Mesendoderm (in vitro differentiated cells): ENCODE results near the gene HNRNPUL2.

Source experiments
- DNase-seq: peaks from one replicate; pipeline ENCODE4 v3.0.0; 2013
- H2AK5ac ChIP-seq: 2 replicates; pipeline ENCODE4 v1.6.1; 2013; ENCODE audit warnings: low read length, inconsistent platforms
- H2BK120ac ChIP-seq: 2 replicates; pipeline ENCODE4 v1.6.1; 2013; ENCODE audit warnings: low read depth, mild to moderate bottlenecking, low read length, moderate library complexity, mixed read lengths
- H2BK15ac ChIP-seq: replicated peaks from 2 replicates; pipeline ENCODE4 v1.6.1; 2013; ENCODE audit warnings: low read depth, mild to moderate bottlenecking, moderate library complexity
- H2BK5ac ChIP-seq: 2 replicates; pipeline ENCODE4 v1.6.1; 2013; ENCODE audit warnings: low read length, inconsistent platforms
- H3K18ac ChIP-seq: 2 replicates; pipeline ENCODE4 v1.6.1; 2013; ENCODE audit warnings: mild to moderate bottlenecking, low read length, mixed read lengths
- H3K23ac ChIP-seq: one replicate; pipeline ENCODE4 v1.6.1; 2013; ENCODE audit warnings: low read length
- H3K27ac ChIP-seq: 2 replicates; pipeline ENCODE4 v1.5.1; 2013; ENCODE audit warnings: low read depth, mild to moderate bottlenecking, inconsistent platforms, low read length, moderate library complexity
- H3K27me3 ChIP-seq: 2 replicates; pipeline ENCODE4 v1.6.1; 2013; ENCODE audit warnings: low read length, control low read depth, mild to moderate bottlenecking, inconsistent platforms; ENCODE audit not compliant: insufficient read depth, poor library complexity
- H3K36me3 ChIP-seq: 2 replicates; pipeline ENCODE4 v1.6.1; 2013; ENCODE audit warnings: low read length, inconsistent platforms; ENCODE audit not compliant: control insufficient read depth, insufficient read depth
- H3K4ac ChIP-seq: one replicate; pipeline ENCODE4 v1.6.1; 2013; ENCODE audit warnings: low read depth, mild to moderate bottlenecking, low read length, moderate library complexity
- H3K4me1 ChIP-seq: 2 replicates; pipeline ENCODE4 v1.6.1; 2013; ENCODE audit warnings: low read depth, low read length, inconsistent platforms; ENCODE audit not compliant: control insufficient read depth
- H3K4me2 ChIP-seq: 2 replicates; pipeline ENCODE4 v1.6.1; 2013; ENCODE audit warnings: low read length
- H3K4me3 ChIP-seq: 2 replicates; pipeline ENCODE4 v1.5.1; 2013; ENCODE audit warnings: mild to moderate bottlenecking, low read length
- H3K56ac ChIP-seq: one replicate; pipeline ENCODE4 v1.6.1; 2013; ENCODE audit warnings: low read length
- H3K79me1 ChIP-seq: 2 replicates; pipeline ENCODE4 v1.6.1; 2013; ENCODE audit warnings: low read length, inconsistent platforms
- H3K79me2 ChIP-seq: 2 replicates; pipeline ENCODE4 v1.6.1; 2013; ENCODE audit warnings: mild to moderate bottlenecking, low read length; ENCODE audit not compliant: control insufficient read depth, insufficient read depth
- H3K9ac ChIP-seq: 2 replicates; pipeline ENCODE4 v1.6.1; 2013; ENCODE audit warnings: low read length, inconsistent platforms
- H4K5ac ChIP-seq: one replicate; pipeline ENCODE4 v1.6.1; 2013; ENCODE audit warnings: low read length
- H4K8ac ChIP-seq: one replicate; pipeline ENCODE4 v1.6.1; 2013; ENCODE audit warnings: low read depth, mild to moderate bottlenecking, control low read depth, low read length, moderate library complexity
- WGBS: extraction: QIAGEN DNeasy Blood & Tissue Kit; methylation state at CpG from one replicate; pipeline ENCODE4 v1.1.7; 2013; ENCODE audit warnings: low lambda C conversion rate, missing lambda C conversion rate; ENCODE audit not compliant: insufficient coverage; ENCODE audit errors: extremely low coverage; 5-methylcytosine and 5-hydroxymethylcytosine counted together

Gene HNRNPUL2

GRCh38 chr11:62728171-62728988, 1.1 kb upstream of the HNRNPUL2 start, which contains the start of gene TTC9C:
TTC9C (plus strand) TSS chr11:62728486; CDS start chr11:62728849, 363 bp downstream.
- peaks cover 5% of the 10 kb centered on the region for H3K79me1 ChIP-seq
- DNase-seq = peak; percentile 91
- H3K4me3 ChIP-seq = peak within 1 kb of the TSS; percentile 81
- peaks cover 3% of the 10 kb centered on the region for H3K4me1 ChIP-seq
- H3K27me3 ChIP-seq = no peaks in the 10 kb centered on the region
- peak within 1 kb of the TSS; percentile 77 for H2AK5ac ChIP-seq
- H4K8ac ChIP-seq = peak within 1 kb of the TSS; percentile 17
- peaks cover 6% of the 10 kb centered on the region for H3K36me3 ChIP-seq
- H3K23ac ChIP-seq = peak within 1 kb of the TSS; percentile 97
- H3K56ac ChIP-seq = peak within 1 kb of the TSS; percentile 100
- H3K9ac ChIP-seq = peak within 1 kb of the TSS; percentile 94
- peak within 1 kb of the TSS; percentile 99 for H3K4ac ChIP-seq
- peak within 1 kb of the TSS; percentile 95 for H4K5ac ChIP-seq
- WGBS = no CpG with 5 or more reads among the region's 29 CpGs
- H3K18ac ChIP-seq = peak within 1 kb of the TSS; percentile 98
- H2BK120ac ChIP-seq = peak within 1 kb of the TSS; percentile 52
- no peak within 1 kb of the TSS for H2BK15ac ChIP-seq
- peak within 1 kb of the TSS; percentile 100 for H3K4me2 ChIP-seq
- H3K79me2 ChIP-seq = peaks cover 51% of the 10 kb centered on the region
- H3K27ac ChIP-seq = peak within 1 kb of the TSS; percentile 94
- H2BK5ac ChIP-seq = peak within 1 kb of the TSS; percentile 97

GRCh38 chr11:62727872-62728170, 564 bp upstream of the HNRNPUL2 start:
- Histone ChIP-seq H3K79me2 (peaks cover 51% of the 10 kb centered on the region), H3K27ac (peak overlapping the region; percentile 94), H4K5ac (peak overlapping the region; percentile 95), H3K79me1 (peaks cover 5% of the 10 kb centered on the region), H3K4me1 (peaks cover 3% of the 10 kb centered on the region), H2BK120ac (no peak overlapping the region), H3K4me3 (peak overlapping the region; percentile 81), H2AK5ac (no peak overlapping the region), H3K9ac (peak overlapping the region; percentile 94), H3K36me3 (peaks cover 7% of the 10 kb centered on the region), H3K27me3 (no peaks in the 10 kb centered on the region), H3K4me2 (peak overlapping the region; percentile 100), H3K4ac (peak overlapping the region; percentile 99), H2BK5ac (peak overlapping the region; percentile 97), H4K8ac (peak overlapping the region; percentile 17), H3K56ac (peak overlapping the region; percentile 100), H3K18ac (peak overlapping the region; percentile 98), H3K23ac (peak overlapping the region; percentile 97), H2BK15ac (no peak overlapping the region)
- peak; percentile 99 for DNase-seq
- no CpG with 5 or more reads among the region's 20 CpGs for WGBS

DNA sequence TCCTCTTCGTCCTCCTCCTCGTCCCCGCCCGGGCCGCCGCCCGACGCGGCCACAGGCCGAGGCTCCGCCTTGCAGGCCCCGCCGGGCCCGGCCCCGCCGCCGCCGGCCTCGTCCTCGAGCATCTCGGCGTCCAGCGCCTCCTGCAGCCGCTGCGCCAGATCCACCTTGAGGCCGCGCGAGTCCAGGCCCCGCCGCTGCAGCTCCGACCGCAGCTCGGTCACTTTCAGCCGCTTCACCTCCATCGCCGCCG, 417 bp downstream of the HNRNPUL2 start:
- H3K9ac ChIP-seq = peak overlapping the region; percentile 94
- no peak overlapping the region for H4K8ac ChIP-seq
- H3K4ac ChIP-seq = peak overlapping the region; percentile 97
- no peak overlapping the region for H2BK5ac ChIP-seq
- H2BK15ac ChIP-seq = no peak overlapping the region
- peak overlapping the region; percentile 77 for H3K18ac ChIP-seq
- peak overlapping the region; percentile 94 for H3K4me2 ChIP-seq
- no peak overlapping the region for H2AK5ac ChIP-seq
- H3K4me1 ChIP-seq = peaks cover 3% of the 10 kb centered on the region
- peaks cover 57% of the 10 kb centered on the region for H3K79me2 ChIP-seq
- peaks cover 14% of the 10 kb centered on the region for H3K79me1 ChIP-seq
- no peaks in the 10 kb centered on the region for H3K27me3 ChIP-seq
- H3K56ac ChIP-seq = peak overlapping the region; percentile 100
- H3K4me3 ChIP-seq = peak overlapping the region; percentile 58
- no peak overlapping the region for H4K5ac ChIP-seq
- peaks cover 17% of the 10 kb centered on the region for H3K36me3 ChIP-seq
- H3K27ac ChIP-seq = peak overlapping the region; percentile 93
- no peak for DNase-seq
- H2BK120ac ChIP-seq = no peak overlapping the region
- H3K23ac ChIP-seq = peak overlapping the region; percentile 98
- no CpG with 5 or more reads among the region's 37 CpGs for WGBS

DNA sequence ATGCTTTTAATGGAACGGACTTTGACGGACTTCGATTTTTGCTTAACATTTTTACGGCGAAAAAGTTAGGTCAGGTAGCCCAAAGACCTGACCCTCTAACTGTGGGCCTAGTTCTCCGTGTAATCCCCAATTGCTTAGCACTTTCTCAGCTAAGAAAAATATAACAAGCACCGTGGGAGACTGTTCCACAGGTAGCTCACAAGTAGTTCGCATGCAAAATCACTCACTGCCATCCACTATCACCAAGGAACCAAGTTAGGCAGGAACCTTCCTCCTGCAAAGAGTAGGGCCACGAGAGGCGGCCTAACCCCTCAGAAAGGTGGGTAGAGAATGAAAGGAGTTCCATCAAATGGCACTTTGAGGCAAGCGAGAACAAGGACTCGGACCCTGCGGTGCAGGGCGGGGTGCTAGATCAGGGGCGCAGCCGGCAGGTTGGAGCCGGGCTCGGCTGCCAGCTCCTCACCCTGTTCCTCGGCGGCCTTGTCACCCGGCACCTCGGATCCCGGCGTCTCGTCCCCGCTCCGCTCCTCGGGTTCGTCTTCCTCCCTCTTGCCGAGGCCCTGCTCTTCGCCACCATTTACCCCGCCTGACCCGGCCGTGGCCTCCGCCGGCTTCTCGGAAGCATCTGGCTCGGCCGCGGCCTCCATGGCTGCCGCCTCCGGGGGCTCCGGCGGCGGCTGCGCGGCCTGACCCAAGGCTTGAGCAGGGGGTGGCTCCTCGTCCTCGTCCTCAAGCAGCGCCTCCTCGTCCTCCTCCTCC, 922 bp downstream of the HNRNPUL2 start:
- Histone ChIP-seq H2BK15ac (no peak overlapping the region), H3K27ac (peak overlapping the region; percentile 93), H3K4me3 (peak overlapping the region; percentile 58), H3K36me3 (peaks cover 21% of the 10 kb centered on the region), H2AK5ac (no peak overlapping the region), H3K18ac (peak overlapping the region; percentile 77), H2BK5ac (no peak overlapping the region), H3K4ac (peak overlapping the region; percentile 97), H3K79me2 (peaks cover 57% of the 10 kb centered on the region), H4K8ac (no peak overlapping the region), H3K4me1 (peaks cover 3% of the 10 kb centered on the region), H3K9ac (peak overlapping the region; percentile 94), H3K4me2 (peak overlapping the region; percentile 94), H3K27me3 (no peaks in the 10 kb centered on the region), H3K23ac (peak overlapping the region; percentile 98), H3K56ac (peak overlapping the region; percentile 100), H2BK120ac (no peak overlapping the region), H3K79me1 (peaks cover 16% of the 10 kb centered on the region), H4K5ac (no peak overlapping the region)
- DNase-seq = peak; percentile 16
- no CpG with 5 or more reads among the region's 51 CpGs for WGBS

GRCh38 chr11:62725646-62726045, 1.6 kb downstream of the HNRNPUL2 start:
- no peak overlapping the region for H3K18ac ChIP-seq
- peak overlapping the region; percentile 58 for H3K4me3 ChIP-seq
- no CpG with 5 or more reads among the region's 7 CpGs for WGBS
- H3K4ac ChIP-seq = no peak overlapping the region
- DNase-seq = peak; percentile 41
- no peak overlapping the region for H2BK120ac ChIP-seq
- peak overlapping the region; percentile 100 for H3K56ac ChIP-seq
- peak overlapping the region; percentile 94 for H3K4me2 ChIP-seq
- peaks cover 16% of the 10 kb centered on the region for H3K79me1 ChIP-seq
- no peak overlapping the region for H3K27ac ChIP-seq
- H3K79me2 ChIP-seq = peaks cover 53% of the 10 kb centered on the region
- H3K36me3 ChIP-seq = peaks cover 26% of the 10 kb centered on the region
- no peak overlapping the region for H4K5ac ChIP-seq
- H3K23ac ChIP-seq = no peak overlapping the region
- H3K27me3 ChIP-seq = no peaks in the 10 kb centered on the region
- no peak overlapping the region for H2AK5ac ChIP-seq
- H3K4me1 ChIP-seq = peaks cover 3% of the 10 kb centered on the region
- no peak overlapping the region for H4K8ac ChIP-seq
- peak overlapping the region; percentile 94 for H3K9ac ChIP-seq
- H2BK5ac ChIP-seq = no peak overlapping the region
- no peak overlapping the region for H2BK15ac ChIP-seq
